ENCODE results near the gene ROBO2. TPM values are rescaled to one million over a fixed set of nuclear protein-coding genes. Genes with fewer than 3 reads are reported as not detected.

The ROBO2 gene
- total RNA-seq, 1 experiment from 2014 or later = not detected

GRCh38 chr3:77071364-77071763 lies 31.5 kb downstream of the ROBO2 start:
- no peak for DNase-seq (ENCODE audit: low read depth, low spot score)
- Histone ChIP-seq H3K4me2 (ENCODE audit: low read length) (no peak overlapping the region), H3K27ac (ENCODE audit: low read depth, low read length) (no peak overlapping the region), H3K79me2 (ENCODE audit: insufficient read depth, low read length) (no peaks in the 10 kb centered on the region), H3K9ac (ENCODE audit: low read length) (no peak overlapping the region), H3K36me3 (ENCODE audit: control insufficient read depth in 1 of 2, insufficient read depth in 2 of 2, low read length in 2 of 2) (no peaks in the 10 kb centered on the region), H4K20me1 (ENCODE audit: insufficient read depth) (no peaks in the 10 kb centered on the region), H3K4me3 (replicated peaks in 1 of 2; ENCODE audit: low read depth in 1 of 2, low read length in 2 of 2) (no peak overlapping the region), H3K4me1 (ENCODE audit: control insufficient read depth in 1 of 2, insufficient read depth in 2 of 2, low read length in 2 of 2) (no peaks in the 10 kb centered on the region), H2AFZ (ENCODE audit: low read depth, low read length, poor library complexity, severe bottlenecking) (no peak overlapping the region), H3K9me2 (ENCODE audit: insufficient read depth) (no peaks in the 10 kb centered on the region), H3K9me3 (ENCODE audit: control insufficient read depth in 1 of 2, insufficient read depth in 1 of 2, low read depth in 1 of 2, low read length in 2 of 2) (peaks cover 14% of the 10 kb centered on the region in 2 experiments; a peak in 3 of 4 replicates), H3K27me3 (ENCODE audit: insufficient read depth, low read length) (no peaks in the 10 kb centered on the region)
- POLR2A ChIA-PET = no interaction called here
- CTCF ChIA-PET = no interaction called here
- intact Hi-C loops (cut with micrococcal nuclease) = no loop called here
- no TSS peak for BruUV-seq (replicated peaks)
- TF ChIP-seq CTCF (IDR thresholded peaks at IDR 0.05 in 2 of 3, conservative IDR thresholded peaks at IDR 0.05 in 1 of 3; ENCODE audit: borderline replicate concordance in 1 of 3, insufficient read depth in 1 of 3, low read depth in 2 of 3, low read length in 2 of 3) (no peak), EGR1 (IDR thresholded peaks at IDR 0.05; ENCODE audit: low read depth) (no peak), RAD21 (IDR thresholded peaks at IDR 0.05; ENCODE audit: low read depth) (no peak), POLR2A (IDR thresholded peaks at IDR 0.05; ENCODE audit: borderline replicate concordance, extremely low read depth, insufficient read depth, insufficient read length) (no peak), CEBPB (IDR thresholded peaks at IDR 0.05; ENCODE audit: low read depth) (no peak), SIN3A (IDR thresholded peaks at IDR 0.05; ENCODE audit: low read depth) (no peak), REST (IDR thresholded peaks at IDR 0.05; ENCODE audit: low read depth) (no peak), ZNF274 (IDR thresholded peaks at IDR 0.05; ENCODE audit: low read depth, low read length) (no peak), EZH2phosphoT487 (IDR thresholded peaks at IDR 0.05; ENCODE audit: borderline replicate concordance) (no peak), ZBTB33 (IDR thresholded peaks at IDR 0.05; ENCODE audit: extremely low read depth, insufficient replicate concordance, low read length) (no peak)
- ATAC-seq = no peak
- RAD21 ChIA-PET (ENCODE audit: low non-redundant PET in 1 of 2, low total read pairs in 2 of 2, uncharacterized antibody in 2 of 2, unreplicated experiment in 2 of 2) = no interaction called here

Measured in HCT116 (cell line).